ENCODE results near the gene SUCLA2.

Gene SUCLA2

GRCh38 chr13:47901441-47901840, 99.6 kb downstream of the SUCLA2 start:
- no peak for DNase-seq (ENCODE audit: low read depth)

GRCh38 chr13:47898080-47898479, 103.0 kb downstream of the SUCLA2 start:
- no peak for DNase-seq (ENCODE audit: low read depth)

DNA sequence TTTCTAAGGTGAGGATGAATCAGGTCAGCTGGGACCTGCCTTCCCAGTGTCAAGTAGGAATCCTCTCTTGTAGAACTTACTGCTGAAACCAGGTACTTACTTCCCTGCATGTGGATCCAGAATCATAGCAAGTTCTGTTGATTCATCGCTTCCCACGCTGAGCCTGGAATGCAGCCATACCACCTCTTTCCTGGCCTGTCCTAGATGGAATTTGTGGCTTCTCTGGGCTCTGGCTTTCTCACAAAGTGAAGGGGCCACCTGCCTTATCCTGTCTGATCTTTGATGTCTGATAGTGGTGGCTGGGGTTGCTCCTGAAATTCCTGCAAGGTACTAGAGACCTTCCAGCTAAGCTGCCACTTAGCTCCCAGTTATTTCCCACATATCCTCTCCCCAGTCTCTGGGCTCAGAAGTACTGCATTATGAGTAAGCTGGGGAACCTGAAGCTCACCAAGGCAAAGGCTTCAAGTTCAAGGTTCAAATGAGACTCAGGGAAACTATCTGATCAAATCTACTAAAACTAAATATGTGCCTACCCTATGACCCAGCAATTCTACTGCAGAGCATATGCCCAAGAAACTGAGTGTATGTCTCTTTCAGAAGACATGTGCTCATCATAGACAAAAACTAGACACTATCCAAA, 103.5 kb downstream of the SUCLA2 start:
- DNase-seq (ENCODE audit: low read depth), result no peak

GRCh38 chr13:47896546-47896945, 104.5 kb downstream of the SUCLA2 start:
- no peak for DNase-seq (ENCODE audit: low read depth)

GRCh38 chr13:47896111-47896510, 105.0 kb downstream of the SUCLA2 start:
- DNase-seq (ENCODE audit: low read depth), result no peak

GRCh38 chr13:47893527-47893926, 107.5 kb downstream of the SUCLA2 start:
- no peak for DNase-seq (ENCODE audit: low read depth)
